Stimulated activated CD8-positive, alpha-beta memory T cell treated with anti-CD3 and anti-CD28 coated beads, Interleukin-4, amount 100 ng/mL, for 1 hour (primary cell): ENCODE data around the gene CAMTA1.
"Not testable (repeated sequence)": the region's sequence is repeated elsewhere in the genome, so short reads cannot be mapped to it uniquely, and the experiment has no call there.

Source experiments
- DNase-seq, 2 donors: peaks; one replicate each; pipeline ENCODE4 v3.0.0-alpha.2; 2020; ENCODE audit warnings: low read depth in 2 of 2, low spot score in 1 of 2

CAMTA1 gene

GRCh38 chr1:7399514-7400125, 614.4 kb downstream of the CAMTA1 start:
- no peak for DNase-seq

DNA sequence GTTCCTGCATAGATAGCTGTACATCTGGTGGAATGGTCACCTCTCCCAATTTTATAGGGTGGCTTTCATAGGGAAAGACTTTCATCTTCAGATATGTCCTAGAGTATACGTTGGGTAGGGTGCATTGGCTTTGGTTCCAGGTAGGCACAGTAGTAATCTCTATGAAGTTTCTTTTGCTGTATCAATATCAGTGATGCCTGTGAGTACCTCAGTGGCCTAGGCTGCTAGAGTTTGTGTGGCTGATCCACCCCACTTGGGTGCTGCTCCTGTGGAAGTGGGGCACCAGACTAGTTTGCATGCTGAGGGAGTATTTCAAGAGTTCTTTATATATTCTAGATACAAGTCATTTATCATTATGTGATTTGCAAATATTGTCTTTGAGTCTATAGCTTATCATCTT, 615.3 kb downstream of the CAMTA1 start:
- DNase-seq: no peak

DNA sequence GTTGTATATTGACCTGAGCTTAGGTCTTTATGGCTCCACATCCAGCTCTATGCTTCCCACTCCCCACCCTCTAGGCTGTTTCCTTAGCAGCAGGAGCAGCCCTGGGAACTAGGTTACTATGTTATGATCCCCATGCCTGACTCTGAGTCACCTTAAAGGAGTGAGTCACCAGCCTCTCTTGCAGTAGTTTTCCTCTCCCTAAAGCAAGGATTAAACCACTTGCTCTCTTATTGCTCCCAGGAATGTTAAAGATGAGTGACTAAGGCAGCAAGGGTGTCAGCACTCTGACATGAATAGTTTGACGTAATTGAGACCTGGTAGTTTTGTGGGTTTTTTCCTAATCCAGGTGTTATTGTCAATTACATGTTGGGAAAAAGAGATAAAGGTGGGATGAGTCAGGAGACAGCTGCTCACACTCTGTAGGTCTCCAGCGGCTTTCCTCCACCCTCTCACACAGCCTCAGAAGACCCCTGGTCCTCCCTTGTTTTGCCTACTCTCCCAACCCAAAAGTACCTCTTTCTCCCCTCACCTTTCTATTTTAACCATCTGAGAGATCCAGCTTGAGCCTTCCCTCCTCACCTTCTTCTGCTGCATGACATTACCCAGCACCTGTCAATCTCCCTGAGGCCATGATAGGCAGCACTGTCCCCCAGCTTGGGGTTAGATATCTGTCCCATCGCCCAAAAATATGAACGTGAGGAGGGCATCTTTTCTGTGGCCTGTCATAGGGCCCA, 616.7 kb downstream of the CAMTA1 start:
- no peak for DNase-seq

DNA sequence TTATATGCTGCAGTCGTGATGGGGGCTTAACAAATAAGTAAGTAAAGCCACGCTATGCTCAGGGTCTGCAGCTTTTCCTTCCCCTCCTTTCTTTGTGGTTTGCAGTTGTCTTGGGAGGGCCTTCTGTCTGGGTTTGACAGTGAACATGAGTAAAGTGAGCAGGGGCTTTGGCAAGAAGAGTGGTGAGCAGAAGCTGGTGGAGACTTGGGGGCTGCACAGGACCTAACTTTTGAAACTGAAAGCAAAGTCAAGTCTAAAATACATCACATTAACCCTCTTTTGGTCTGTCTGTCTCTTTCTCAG, 617.2 kb downstream of the CAMTA1 start:
- DNase-seq: no peak

DNA sequence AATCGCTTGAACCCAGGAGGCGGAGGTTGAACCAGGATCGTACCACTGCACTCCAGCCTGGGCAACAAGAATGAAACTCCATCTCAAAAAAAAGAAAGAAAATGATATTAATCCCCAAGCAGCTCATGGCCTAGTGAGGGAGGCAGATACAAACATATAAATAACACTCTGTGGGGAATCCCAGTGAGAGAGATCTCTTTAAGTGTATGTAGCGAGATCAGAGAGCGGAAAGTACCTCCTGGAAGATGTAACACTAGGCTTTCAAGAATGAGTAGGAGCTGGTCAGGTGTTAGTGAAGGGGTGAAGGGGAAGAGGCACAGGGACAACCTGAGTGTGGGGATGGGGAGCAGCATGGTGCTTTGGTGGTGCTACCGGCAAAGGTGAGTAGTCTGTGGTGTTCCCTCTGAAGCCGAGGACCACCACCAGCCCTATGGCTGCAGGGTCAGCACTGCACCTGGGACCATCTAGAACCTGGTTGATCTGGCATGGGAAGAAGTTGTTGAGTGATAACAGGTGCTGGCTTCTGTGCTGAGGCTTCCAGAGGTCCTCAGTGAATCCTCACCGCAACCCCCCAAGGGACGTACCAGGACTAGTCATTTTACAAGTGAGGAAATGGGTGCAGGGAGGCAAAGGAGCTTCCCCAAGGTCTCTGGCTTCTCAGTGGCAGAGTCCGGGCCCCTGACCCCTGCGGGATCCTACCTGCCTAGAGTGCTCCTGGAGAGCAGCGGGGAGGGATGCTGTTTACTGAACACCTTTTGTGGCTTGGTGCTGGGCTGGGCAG, 618.2 kb downstream of the CAMTA1 start:
- DNase-seq: no peak

DNA sequence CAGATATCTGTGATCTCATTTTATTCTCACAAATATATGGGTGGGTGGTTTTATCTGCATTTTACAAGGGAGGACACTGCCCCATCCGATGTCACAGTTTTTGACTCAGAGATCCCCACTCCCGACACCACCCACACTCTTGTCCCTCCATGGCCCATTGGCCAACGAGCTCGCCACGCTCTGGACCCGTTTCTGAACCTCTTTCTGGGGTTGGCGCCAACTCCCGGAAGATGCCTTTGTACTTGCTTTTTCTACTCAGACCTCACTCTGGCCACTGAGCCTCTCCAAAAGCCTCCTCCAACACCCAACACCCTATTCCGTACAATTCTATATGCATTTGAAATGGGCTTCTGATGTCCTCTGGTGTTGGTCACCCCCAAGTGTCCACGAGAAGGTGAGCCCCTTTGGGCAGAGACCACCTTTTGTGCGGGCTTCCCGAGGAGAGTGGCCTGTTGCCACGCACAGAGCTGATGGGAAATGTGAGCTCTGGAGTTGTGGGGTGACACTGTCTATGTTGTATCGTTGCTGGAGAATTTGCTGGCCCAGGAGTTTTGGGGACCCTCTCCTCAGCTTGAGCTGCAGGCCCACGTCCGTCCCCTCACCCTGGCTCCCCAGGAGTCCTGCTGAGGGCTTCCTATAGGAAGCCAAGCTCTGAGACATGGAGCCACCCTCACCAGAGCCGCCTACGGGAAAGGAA, 618.9 kb downstream of the CAMTA1 start:
- no peak for DNase-seq

- no peak for DNase-seq
These were observed 620.7 kb downstream of the CAMTA1 start for GRCh38 chr1:7405844-7406500.

DNA sequence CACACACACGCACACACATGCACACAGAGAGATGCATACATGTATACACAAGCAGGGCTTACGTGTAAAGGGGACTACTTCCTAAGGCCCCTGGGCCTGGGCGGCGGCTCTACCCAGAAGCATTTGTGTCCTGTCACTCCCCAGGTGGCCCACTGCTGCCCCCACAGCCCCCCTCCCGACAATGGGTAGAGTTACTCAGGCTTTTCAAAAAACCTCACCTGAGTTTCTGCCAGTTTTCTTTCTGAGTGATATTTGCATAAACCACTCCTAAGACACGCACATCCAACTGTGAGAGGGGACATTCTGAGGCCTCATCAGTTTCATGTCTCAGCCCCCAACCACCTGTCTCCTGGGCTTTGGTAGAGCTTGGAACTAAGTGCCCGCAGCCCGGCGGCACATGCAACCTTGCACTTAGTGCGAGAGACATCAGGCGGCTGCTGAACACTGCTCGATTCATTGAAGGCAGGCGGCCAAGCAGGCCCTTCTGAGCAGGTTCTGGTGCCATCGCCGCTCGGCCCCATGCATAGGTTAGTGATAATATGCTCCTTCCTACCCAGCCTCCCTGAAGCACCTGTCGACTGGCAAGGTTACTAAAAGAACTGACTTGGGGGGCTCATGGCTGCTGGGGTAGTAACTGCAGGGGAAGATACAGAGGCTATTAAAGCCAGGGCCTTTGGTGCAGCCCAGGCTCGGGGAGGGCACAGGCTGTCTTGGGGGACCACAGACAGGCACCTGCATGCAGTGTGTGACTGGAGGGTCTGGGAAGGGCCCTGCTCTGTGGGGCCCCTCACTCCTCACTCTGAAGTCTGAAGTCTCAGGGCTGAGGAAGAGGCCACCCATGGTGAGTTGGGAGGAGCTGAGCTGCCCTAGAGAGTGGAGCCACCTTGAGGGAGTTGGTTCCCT, 621.6 kb downstream of the CAMTA1 start:
- no peak for DNase-seq

DNA sequence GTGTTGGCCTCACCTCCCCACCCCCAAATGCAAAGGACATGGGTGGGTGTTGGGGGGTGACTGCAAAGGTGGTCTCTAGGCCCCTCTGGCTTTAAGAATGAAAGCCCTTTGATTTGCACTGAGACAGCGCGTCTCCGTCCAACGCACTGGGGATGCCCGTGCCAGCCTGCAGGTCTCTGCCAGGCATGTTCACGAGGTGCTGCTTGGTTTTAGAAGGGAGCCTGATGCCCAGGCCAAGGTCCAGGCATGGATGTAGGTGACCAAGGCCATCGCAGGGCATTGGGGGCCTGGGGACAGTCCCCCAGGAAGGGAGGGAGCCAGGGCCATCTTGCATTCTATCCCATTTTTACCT, 622.3 kb downstream of the CAMTA1 start:
- no peak for DNase-seq

GRCh38 chr1:7407980-7408770, 622.9 kb downstream of the CAMTA1 start:
- DNase-seq: no peak

DNA sequence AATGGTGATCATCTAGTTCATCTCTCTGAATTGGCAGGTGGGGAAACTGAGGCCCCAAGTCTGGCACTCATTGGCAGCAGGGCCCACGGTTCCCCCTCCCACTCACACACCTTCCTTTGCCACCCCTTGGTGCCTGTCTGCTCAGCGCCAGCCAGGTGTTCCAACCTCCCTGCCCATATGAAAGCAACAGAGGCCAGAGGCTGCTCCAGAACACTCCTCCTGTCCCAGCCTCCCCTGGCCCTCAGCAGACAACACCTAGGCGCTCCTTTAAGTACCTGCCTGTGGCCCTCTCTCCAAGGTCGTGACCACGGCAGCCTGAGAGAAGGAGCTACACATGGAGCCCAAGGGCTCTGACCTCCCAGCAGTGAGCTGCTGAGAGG, 623.5 kb downstream of the CAMTA1 start:
- no peak for DNase-seq

- DNase-seq: no peak
These were observed 624.0 kb downstream of the CAMTA1 start for GRCh38 chr1:7409278-7409677.

- no peak for DNase-seq
These were observed 624.9 kb downstream of the CAMTA1 start for GRCh38 chr1:7410156-7410555.

DNA sequence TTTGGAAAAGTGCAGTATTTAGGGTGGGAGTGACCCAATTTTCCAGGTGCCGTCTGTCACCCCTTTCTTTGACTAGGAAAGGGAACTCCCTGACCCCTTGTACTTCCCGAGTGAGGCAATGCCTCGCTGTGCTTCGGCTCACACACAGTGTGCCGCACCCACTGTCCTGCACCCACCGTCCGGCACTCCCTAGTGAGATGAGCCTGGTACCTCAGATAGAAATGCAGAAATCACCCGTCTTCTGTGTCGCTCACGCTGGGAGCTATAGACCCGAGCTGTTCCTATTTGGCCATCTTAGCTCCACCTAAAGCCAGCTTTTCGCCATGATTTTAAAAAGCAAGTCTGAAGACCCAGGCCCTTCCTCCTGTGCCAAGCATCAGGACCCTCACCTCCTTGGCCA, 632.4 kb downstream of the CAMTA1 start:
- DNase-seq: not testable (repeated sequence)

- no peak for DNase-seq
These were observed 633.3 kb downstream of the CAMTA1 start for GRCh38 chr1:7418442-7419080.

DNA sequence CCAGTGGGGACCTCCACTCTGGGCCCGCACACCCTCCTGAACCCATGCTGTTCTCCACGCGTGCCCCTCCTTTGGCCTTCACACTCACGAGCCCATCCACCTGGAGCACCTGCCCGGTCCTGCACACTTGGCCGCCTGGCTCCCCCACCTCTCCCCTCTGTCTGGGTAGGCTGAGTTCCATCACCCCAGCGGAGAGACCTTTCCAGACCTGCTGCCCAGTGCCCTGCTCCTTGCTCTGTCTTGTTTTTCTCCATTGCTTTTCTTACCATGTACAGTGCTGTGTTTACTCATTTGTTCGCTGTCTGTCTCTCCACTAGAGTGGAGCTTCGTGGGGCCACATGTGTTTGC, 634.8 kb downstream of the CAMTA1 start:
- DNase-seq: no peak

- no peak for DNase-seq
These were observed 635.3 kb downstream of the CAMTA1 start for GRCh38 chr1:7420470-7421100.

GRCh38 chr1:7421471-7422075, 636.3 kb downstream of the CAMTA1 start:
- DNase-seq: no peak
